Endothelial cell of umbilical vein (primary cell): ENCODE data around the gene ZNF519. TPM values are rescaled to one million over a fixed set of nuclear protein-coding genes. Genes with fewer than 3 reads are reported as not detected.
"Not testable (repeated sequence)": the region's sequence is repeated elsewhere in the genome, so short reads cannot be mapped to it uniquely, and the experiment has no call there.

ENCODE experiments used
- BruUV-seq: library from RNA; stranded (reverse); fragments of 400-500 nt; replicated peaks from 2 replicates; lab custom pipeline; 2021; lab: Mats Ljungman, UMichigan
- CTCF ChIA-PET: fragments of 300-600, 350-600 bp; sonication (Branson Sonifier 250); formaldehyde crosslinking; loops from one replicate; lab custom pipeline; 2021; ENCODE audit warnings: antibody characterized with exemption, inconsistent platforms; lab: Charles Lee
- POLR2A ChIA-PET: fragments of 300-600, 350-600 bp; sonication (Branson Sonifier 250); formaldehyde crosslinking; loops from one replicate; lab custom pipeline; 2021; ENCODE audit warnings: antibody characterized with exemption, inconsistent platforms; lab: Charles Lee
- DNase-seq: peaks from one replicate; pipeline ENCODE4 v3.0.0-alpha.2; 2011; ENCODE audit warnings: low read depth, low spot score
- FAIRE-seq: peaks from 2 replicates; lab custom pipeline; 2011; peaks lifted over from hg19 to GRCh38; lab: Jason Lieb, UNC
- H2AFZ ChIP-seq: 2 replicates; pipeline ENCODE4 v1.6.0; 2012; ENCODE audit warnings: low read depth, low read length, control low read depth, inconsistent platforms
- H3K27ac ChIP-seq: 2 replicates; pipeline ENCODE4 v1.5.1; 2011; ENCODE audit warnings: low read depth, mild to moderate bottlenecking, control low read depth, low read length, moderate library complexity; ENCODE audit not compliant: insufficient read depth
- H3K27me3 ChIP-seq, 2 experiments: 2 replicates each; pipeline versions ENCODE4 v1.6.0 to v1.6.1; 2011; ENCODE audit warnings: low read length in 2 of 2, mixed read lengths in 1 of 2; ENCODE audit not compliant: control insufficient read depth in 2 of 2, insufficient read depth in 2 of 2
- H3K36me3 ChIP-seq, 2 experiments: 2 replicates in 1 of 2; 3 replicates in 1 of 2; pipeline ENCODE4 v1.5.1; 2011; ENCODE audit warnings: low read length in 2 of 2, mild to moderate bottlenecking in 1 of 2, moderate library complexity in 1 of 2; ENCODE audit not compliant: control insufficient read depth in 2 of 2, insufficient read depth in 2 of 2; ENCODE audit errors: extremely low read depth in 1 of 2
- H3K4me1 ChIP-seq: 3 replicates; pipeline ENCODE4 v1.5.1; 2011; ENCODE audit warnings: mild to moderate bottlenecking, low read length; ENCODE audit not compliant: control insufficient read depth, insufficient read depth; ENCODE audit errors: extremely low read depth
- H3K4me2 ChIP-seq: 2 replicates; pipeline ENCODE4 v1.6.1; 2011; ENCODE audit warnings: low read length, control low read depth, mixed read lengths; ENCODE audit not compliant: insufficient read depth
- H3K4me3 ChIP-seq, 3 experiments: fragments of 200-600 bp in 1 of 3; sonication (generic), shearing (Covaris generic) in 1 of 3; replicated peaks in 1 of 3; 2 replicates each; pipeline ENCODE4 v1.5.1; 2011 to 2016; ENCODE audit warnings: control low read depth in 3 of 3, low read length in 3 of 3, mild to moderate bottlenecking in 2 of 3, inconsistent platforms in 1 of 3, low read depth in 1 of 3, moderate library complexity in 1 of 3; ENCODE audit not compliant: insufficient read depth in 1 of 3
- H3K79me2 ChIP-seq: 2 replicates; pipeline ENCODE4 v1.6.0; 2012; ENCODE audit warnings: low read length, inconsistent platforms; ENCODE audit not compliant: control insufficient read depth, insufficient read depth
- H3K9ac ChIP-seq: replicated peaks from 2 replicates; pipeline ENCODE3; 2011; ENCODE audit warnings: low read length, control low read depth; ENCODE audit not compliant: insufficient read depth; ENCODE audit errors: extremely low read depth
- H3K9me1 ChIP-seq: replicated peaks from 3 replicates; pipeline ENCODE4 v1.6.0; 2011; ENCODE audit warnings: mild to moderate bottlenecking, low read length; ENCODE audit not compliant: control insufficient read depth, insufficient read depth; ENCODE audit errors: extremely low read depth
- H3K9me3 ChIP-seq: replicated peaks from 2 replicates; pipeline ENCODE4 v1.5.1; 2012; ENCODE audit warnings: low read length, inconsistent platforms; ENCODE audit not compliant: control insufficient read depth, insufficient read depth
- H4K20me1 ChIP-seq: replicated peaks from 2 replicates; pipeline ENCODE3; 2011; ENCODE audit warnings: mild to moderate bottlenecking, low read length; ENCODE audit not compliant: control insufficient read depth, insufficient read depth; ENCODE audit errors: extremely low read depth
- dilution Hi-C: fragments of 300-500 bp; cut with MboI; formaldehyde crosslinking; loops from one replicate; pipeline ENCODE4 v1.15.0; 2019; ENCODE audit warnings: low sequenced_read_pairs; ENCODE audit not compliant: extremely low pct_ligation_motif_present
- intact Hi-C: fragments of 100-400 bp; cut with micrococcal nuclease; formaldehyde crosslinking; loops from one replicate; pipeline ENCODE4 v1.10.0; 2022
- polyA plus RNA-seq, 4 experiments: library from polyadenylated mRNA; depleted of rRNA in 3 of 4; stranded (reverse) in 3 of 4; unstranded in 1 of 4; fragments of >200 nt; gene quantifications; 2 replicates each; pipeline versions ENCODE4 v1.2.1 to v1.2.3, GENCODE V29; 2011 to 2012; ENCODE audit warnings: missing spikeins in 1 of 4
- total RNA-seq: library from RNA; stranded (reverse); gene quantifications from 2 replicates; pipeline ENCODE4 v1.2.3, GENCODE V29; 2021

Gene ZNF519
- total and polyA plus RNA-seq, 2 donors (not counting 3 experiments of a cell fraction or from before 2014, with no cell fraction given) = 2.1 to 7.1 TPM

DNA sequence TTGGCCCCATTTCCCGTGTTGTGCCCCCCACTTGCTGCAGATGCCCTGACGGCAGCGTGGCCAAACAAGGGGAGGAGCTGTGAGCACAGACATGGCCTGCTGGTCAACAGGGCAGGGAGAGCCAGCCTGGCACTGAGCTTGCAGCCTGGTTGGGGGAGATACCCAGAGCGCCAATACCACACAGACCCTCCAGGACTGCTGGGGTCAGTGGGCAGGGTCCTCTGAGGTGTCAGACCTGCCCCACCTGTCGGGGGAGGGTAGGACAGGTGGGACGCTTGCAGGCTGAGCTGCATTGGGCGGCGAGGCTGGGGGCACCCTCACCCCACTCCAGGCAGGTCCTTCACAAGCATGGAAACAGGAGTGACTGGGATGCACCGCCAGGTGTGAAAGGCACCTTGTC lies 9.9 kb upstream of the ZNF519 start:
- CTCF ChIA-PET, FAIRE-seq, H3K4me1 ChIP-seq, H3K4me3 ChIP-seq, H4K20me1 ChIP-seq, POLR2A ChIA-PET, intact Hi-C loops, H3K9me1 ChIP-seq, BruUV-seq, dilution Hi-C loops, H3K4me2 ChIP-seq, H3K36me3 ChIP-seq, H3K9ac ChIP-seq, H2AFZ ChIP-seq, H3K9me3 ChIP-seq, H3K79me2 ChIP-seq, H3K27ac ChIP-seq, DNase-seq, H3K27me3 ChIP-seq: not testable (repeated sequence)

DNA sequence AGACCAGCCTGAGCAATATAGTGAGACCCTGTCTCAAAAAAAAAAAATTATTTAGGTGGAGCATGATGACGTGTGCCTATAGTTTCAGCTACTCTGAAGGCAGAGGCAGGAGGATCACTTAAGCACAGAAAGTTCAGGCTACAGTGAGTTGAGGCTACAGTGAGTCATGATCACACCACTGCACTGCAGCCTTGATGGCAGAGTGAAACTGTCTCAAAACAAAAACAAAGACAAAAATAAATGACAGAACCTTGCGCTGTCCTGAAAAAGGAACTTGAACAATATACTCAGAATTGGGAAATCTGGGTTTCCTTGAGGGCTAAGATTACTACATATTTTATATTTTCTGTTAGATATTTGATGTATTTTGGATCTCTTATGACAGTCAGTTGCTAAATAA lies 7.3 kb upstream of the ZNF519 start:
- H3K36me3 ChIP-seq, H3K4me2 ChIP-seq, intact Hi-C loops, H3K9ac ChIP-seq, H3K27me3 ChIP-seq, H3K79me2 ChIP-seq, H3K9me1 ChIP-seq, H3K9me3 ChIP-seq, H2AFZ ChIP-seq, H3K27ac ChIP-seq, H3K4me3 ChIP-seq, CTCF ChIA-PET, dilution Hi-C loops, FAIRE-seq, H4K20me1 ChIP-seq, POLR2A ChIA-PET, BruUV-seq, DNase-seq, H3K4me1 ChIP-seq: not testable (repeated sequence)

DNA sequence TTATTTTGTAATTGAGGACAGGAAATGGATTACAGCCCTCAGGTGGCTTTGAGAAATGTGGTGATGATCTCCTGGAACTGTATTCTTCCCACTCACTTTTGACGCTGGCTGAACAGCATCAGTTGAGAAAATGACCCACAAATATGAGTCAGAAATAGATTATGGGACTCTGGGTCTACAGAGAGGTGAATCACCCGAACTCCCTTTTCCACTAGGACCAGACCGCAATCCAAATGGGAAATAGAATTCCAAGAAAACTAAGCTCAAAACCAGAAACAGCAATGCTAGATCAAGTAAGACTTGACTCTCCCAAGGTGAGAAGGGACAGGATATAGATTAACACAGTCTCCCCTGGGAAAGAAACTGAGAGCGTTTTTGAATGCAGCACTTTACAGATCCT lies 5.7 kb upstream of the ZNF519 start:
- H3K4me2 ChIP-seq, H3K27me3 ChIP-seq, H3K9ac ChIP-seq, CTCF ChIA-PET, H3K9me3 ChIP-seq, dilution Hi-C loops, H3K27ac ChIP-seq, H3K36me3 ChIP-seq, intact Hi-C loops, H3K4me1 ChIP-seq, H3K4me3 ChIP-seq, H3K79me2 ChIP-seq, POLR2A ChIA-PET, BruUV-seq, H3K9me1 ChIP-seq, DNase-seq, H2AFZ ChIP-seq, FAIRE-seq, H4K20me1 ChIP-seq: not testable (repeated sequence)

DNA sequence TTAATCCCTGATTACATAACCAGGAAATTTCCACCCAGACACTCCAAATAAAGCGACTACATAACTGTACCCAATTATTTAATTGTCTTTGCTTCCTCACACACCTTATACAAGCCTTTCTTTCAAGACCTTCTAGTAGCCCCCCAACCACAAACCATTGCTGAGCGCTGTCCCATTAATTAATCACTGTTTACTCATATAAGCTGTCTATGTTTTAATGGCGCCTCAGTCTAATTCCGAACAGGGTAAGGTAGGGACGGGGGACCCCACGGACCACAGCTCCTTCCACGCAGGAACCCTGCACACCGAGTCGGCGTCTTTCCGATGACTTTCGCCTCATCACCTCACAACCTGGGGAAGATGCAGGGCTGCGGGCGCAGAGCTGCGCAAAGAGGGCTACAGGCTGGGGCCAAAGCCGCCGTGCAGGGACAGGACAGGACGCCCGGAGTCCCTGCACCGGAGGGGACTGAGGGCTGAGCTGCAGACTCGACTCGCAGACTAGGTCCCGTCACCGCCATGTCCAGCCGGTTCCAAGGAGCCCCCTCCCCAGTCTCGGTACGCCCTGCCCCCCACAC lies 452 bp downstream of the ZNF519 start:
- peak overlapping the region; percentile 55 for H3K27ac ChIP-seq
- H2AFZ ChIP-seq = peak overlapping the region; percentile 96
- H3K79me2 ChIP-seq, H4K20me1 ChIP-seq, H3K36me3 ChIP-seq, H3K9me3 ChIP-seq, intact Hi-C loops, H3K27me3 ChIP-seq, H3K9me1 ChIP-seq, POLR2A ChIA-PET, CTCF ChIA-PET, DNase-seq, dilution Hi-C loops, H3K4me1 ChIP-seq, FAIRE-seq: not testable (repeated sequence)
- H3K9ac ChIP-seq = peak overlapping the region; percentile 23
- BruUV-seq = TSS peak; percentile 76
- peak overlapping the region; percentile 51 to 69 (median 53) for H3K4me3 ChIP-seq
- peak overlapping the region; percentile 72 for H3K4me2 ChIP-seq
